ENCODE results near the gene ZBTB33.
A peak's percentile ranks its signal among the peaks of the same experiment; 100 is the strongest.

The ZBTB33 gene, protein sequence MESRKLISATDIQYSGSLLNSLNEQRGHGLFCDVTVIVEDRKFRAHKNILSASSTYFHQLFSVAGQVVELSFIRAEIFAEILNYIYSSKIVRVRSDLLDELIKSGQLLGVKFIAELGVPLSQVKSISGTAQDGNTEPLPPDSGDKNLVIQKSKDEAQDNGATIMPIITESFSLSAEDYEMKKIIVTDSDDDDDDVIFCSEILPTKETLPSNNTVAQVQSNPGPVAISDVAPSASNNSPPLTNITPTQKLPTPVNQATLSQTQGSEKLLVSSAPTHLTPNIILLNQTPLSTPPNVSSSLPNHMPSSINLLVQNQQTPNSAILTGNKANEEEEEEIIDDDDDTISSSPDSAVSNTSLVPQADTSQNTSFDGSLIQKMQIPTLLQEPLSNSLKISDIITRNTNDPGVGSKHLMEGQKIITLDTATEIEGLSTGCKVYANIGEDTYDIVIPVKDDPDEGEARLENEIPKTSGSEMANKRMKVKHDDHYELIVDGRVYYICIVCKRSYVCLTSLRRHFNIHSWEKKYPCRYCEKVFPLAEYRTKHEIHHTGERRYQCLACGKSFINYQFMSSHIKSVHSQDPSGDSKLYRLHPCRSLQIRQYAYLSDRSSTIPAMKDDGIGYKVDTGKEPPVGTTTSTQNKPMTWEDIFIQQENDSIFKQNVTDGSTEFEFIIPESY

GRCh38 chrX:120250522-120251271, at the start of gene ZBTB33:
ZBTB33 (plus strand) TSS chrX:120250812; CDS start chrX:120253416, 2,604 bp downstream.
- peak; percentile 94 for DNase-seq

GRCh38 chrX:120200851-120201250, 49.8 kb upstream of the ZBTB33 start:
- no peak for DNase-seq

- DNase-seq, result no peak
These were observed 44.5 kb upstream of the ZBTB33 start for GRCh38 chrX:120205816-120206753.

DNA sequence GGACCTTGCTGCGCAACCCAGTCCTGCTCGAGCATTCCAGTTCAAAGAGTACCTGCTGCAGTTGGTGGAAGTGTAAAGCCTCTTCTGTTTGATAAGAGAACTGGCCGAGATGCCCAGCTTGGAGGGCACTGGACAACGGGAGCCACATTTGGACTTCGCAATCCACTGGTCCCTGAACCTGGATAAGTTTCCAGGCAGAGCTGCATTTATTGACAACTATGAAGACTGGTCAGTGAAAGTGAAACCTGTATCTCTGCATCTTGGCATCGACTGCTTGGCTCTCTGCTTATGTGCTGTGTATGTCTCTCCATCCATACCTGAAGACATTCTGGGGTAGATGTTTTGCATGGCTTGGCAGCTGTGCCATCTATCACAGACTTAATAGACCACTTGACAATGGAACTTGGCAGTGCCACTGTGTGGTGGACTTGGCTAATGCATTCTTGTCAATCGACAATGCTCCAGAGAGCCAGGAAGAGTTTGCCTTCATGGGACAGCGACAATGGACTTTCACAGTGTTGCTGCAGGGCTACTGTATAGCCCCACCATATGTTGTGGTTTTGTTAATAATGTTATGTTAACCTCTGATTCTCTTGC, 43.5 kb upstream of the ZBTB33 start:
- no peak for DNase-seq

- peak; percentile 41 for DNase-seq
These were observed 37.0 kb upstream of the ZBTB33 start for GRCh38 chrX:120213438-120214265.

GRCh38 chrX:120223374-120223773, 27.2 kb upstream of the ZBTB33 start:
- DNase-seq, result no peak

DNA sequence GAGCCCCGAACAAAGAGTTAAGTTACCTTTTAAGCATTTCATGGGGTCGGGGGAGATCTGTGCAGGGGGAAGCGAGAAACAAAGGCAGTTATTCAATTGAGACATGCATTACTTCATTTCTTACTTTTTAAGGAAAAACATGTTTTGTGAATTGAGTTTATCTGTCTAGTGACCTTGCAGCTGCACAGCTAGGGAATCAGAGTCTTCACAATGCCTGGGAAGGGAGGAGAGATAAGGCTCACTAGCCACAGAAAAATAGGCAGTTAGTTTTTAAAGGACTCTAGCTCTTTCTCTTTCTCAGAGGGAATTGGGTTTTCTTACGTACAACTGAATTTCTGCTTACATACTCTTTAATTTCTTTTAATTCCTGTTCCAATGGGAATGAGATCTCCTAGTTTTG, 26.2 kb upstream of the ZBTB33 start:
- DNase-seq, result no peak

GRCh38 chrX:120228187-120228908, 22.3 kb upstream of the ZBTB33 start:
- DNase-seq, result no peak

DNA sequence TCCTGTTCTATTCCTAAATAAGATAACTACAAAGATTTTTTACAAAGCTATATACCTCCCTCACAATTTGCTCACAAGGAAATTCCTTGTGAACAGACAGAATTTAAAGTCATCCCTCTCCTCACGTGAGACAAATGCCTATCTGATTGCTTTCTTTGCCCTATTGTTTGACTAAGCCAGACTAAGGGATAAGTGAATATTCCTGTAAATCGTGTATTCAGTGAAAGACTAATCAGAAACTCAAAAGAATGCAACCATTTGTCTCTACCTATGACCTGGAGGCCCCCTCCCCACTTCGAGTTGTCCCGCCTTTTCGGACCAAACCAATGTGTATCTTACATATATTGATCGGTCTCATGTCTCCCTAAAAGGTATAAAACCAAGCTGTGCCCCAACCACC, 15.3 kb upstream of the ZBTB33 start:
- no peak for DNase-seq

DNA sequence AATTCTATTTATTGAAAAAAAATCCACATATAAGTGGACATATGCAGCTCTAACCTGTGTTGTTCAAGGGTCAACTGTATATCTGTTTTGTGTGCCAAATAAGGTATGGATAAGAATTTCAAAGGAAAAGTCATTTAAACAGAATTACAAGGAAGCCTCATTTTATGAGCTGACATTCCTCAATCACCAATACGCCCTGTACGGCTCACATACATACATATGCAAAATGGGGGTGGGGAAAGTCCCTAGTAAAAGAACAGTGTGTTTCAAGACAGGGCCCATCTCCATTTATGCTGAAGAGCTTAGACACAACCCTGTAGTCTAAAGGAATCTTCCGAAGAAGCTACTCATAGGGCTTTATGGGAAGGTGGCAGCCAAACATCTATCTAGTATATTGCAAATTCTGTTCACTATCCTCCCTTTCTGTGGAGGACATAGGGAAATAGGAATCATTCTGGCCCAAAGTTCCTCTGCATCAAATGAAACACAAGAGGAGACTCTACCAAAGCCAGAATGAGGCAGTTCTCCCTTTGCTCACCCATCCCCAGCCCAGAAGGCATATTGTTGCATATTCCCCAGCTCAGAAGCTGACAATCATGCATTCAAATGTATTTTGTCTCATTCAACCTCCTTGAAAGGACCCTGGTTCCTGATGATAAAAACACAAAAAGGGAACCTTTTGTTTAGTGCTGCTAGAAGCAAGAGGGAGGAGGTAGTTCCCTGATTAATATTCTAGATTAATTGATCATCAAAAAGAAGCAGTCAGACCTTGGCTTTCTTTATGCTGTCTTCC, 13.7 kb upstream of the ZBTB33 start:
- DNase-seq, result no peak

- no peak for DNase-seq
These were observed 11.7 kb upstream of the ZBTB33 start for GRCh38 chrX:120238933-120239332.

GRCh38 chrX:120242813-120243212, 7.8 kb upstream of the ZBTB33 start:
- DNase-seq, result no peak

DNA sequence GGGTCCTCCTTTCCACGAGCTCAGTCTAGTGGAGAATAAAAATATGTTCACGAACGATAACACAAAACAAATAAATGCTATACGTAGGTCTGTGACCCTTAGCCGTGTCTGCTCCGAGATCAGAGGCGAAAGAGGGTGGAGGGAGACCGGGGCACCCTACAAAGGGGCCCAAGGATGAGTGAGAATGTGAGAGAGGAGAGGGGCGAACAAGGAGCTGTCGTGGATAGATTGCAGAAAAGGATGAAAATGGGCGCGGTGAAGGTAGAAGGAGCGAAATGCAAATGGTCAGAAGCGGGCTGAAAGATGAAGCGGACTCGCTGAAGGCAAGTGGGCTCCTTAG, 6.2 kb upstream of the ZBTB33 start:
- DNase-seq, result no peak

GRCh38 chrX:120244735-120245498, 5.7 kb upstream of the ZBTB33 start:
- peak; percentile 81 for DNase-seq

GRCh38 chrX:120251471-120252011, 929 bp downstream of the ZBTB33 start:
- peak; percentile 47 for DNase-seq

DNA sequence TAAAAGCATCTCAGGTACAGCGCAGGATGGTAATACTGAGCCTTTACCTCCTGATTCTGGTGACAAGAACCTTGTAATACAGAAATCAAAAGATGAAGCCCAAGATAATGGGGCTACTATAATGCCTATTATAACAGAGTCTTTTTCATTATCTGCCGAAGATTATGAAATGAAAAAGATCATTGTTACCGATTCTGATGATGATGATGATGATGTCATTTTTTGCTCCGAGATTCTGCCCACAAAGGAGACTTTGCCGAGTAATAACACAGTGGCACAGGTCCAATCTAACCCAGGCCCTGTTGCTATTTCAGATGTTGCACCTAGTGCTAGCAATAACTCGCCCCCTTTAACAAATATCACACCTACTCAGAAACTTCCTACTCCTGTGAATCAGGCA, 3.2 kb downstream of the ZBTB33 start:
- DNase-seq, result no peak

- DNase-seq, result peak; percentile 50
These were observed 9.8 kb downstream of the ZBTB33 start for GRCh38 chrX:120260369-120260768.

DNA sequence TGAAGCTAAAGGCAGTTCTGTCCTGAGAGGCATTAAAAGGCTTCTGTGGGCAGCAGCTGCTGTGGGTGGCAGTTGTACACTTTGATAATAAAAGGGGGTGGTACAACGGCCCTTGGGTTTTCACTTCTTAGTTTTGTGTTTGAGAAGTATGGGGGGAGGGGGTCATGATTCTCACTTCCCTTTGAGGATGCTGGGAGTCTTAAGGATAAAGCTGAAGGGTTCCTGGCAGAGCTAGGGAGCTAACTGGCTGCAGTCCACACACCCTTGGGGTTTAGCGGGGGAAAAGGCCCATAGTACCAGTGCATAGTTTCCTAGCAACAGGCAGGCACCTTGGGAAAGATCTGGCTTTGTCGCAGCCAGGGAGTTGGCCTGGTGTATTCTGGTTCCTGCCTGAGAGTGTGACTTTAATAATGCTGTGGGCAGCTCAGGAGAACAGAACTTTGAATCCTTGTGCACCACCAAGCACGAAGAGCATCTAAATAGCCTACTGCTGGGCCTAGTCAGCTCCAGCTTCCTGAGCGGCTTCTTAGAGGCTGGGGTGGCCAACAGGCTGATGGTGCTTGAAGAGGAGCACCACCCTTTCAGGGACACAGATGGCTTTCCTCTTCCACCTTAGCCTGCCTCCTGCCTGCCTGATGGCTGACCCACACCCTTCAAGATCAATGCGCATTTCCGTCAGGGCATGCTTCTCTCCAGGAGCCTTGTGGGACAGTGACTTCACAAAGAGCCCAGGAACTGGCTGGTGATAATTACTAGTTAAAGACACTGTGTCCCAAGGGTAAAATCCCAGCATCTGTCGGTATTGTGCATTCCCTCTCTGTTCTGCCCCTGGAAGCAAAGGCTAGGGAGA, 12.5 kb downstream of the ZBTB33 start:
- no peak for DNase-seq

Data from NCI-H146 (cell line).